ENCODE results near the gene MLLT6.

DNA sequence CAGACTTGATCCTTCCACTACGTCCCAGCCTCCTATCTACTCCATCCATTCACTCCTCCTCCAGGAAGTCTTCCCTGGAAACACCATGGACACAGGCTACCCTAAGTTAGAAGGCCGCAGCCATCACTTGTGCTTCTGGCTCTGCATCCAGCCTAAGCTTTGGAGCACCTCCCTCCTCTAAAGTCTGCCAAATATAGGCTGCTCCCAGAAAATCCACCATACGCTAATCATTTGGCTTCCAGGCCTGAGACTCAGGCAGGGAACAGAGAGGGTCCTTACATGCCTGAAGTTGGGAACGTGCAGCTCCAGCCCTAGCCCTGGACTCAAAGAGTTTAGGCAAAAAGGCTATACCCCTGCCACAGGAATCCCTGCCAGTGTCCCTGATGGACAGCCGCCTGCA lies 36.4 kb downstream of the MLLT6 start:
- TF ChIP-seq, protein P1, sequence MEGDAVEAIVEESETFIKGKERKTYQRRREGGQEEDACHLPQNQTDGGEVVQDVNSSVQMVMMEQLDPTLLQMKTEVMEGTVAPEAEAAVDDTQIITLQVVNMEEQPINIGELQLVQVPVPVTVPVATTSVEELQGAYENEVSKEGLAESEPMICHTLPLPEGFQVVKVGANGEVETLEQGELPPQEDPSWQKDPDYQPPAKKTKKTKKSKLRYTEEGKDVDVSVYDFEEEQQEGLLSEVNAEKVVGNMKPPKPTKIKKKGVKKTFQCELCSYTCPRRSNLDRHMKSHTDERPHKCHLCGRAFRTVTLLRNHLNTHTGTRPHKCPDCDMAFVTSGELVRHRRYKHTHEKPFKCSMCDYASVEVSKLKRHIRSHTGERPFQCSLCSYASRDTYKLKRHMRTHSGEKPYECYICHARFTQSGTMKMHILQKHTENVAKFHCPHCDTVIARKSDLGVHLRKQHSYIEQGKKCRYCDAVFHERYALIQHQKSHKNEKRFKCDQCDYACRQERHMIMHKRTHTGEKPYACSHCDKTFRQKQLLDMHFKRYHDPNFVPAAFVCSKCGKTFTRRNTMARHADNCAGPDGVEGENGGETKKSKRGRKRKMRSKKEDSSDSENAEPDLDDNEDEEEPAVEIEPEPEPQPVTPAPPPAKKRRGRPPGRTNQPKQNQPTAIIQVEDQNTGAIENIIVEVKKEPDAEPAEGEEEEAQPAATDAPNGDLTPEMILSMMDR (IDR thresholded peaks at IDR 0.05), result no peak
- TF ChIP-seq SIN3A (IDR thresholded peaks at IDR 0.05; ENCODE audit: borderline replicate concordance, insufficient read depth, low read depth, low read length) (no peak), POLR2AphosphoS5 (IDR thresholded peaks at IDR 0.05; ENCODE audit: low read depth, low read length) (no peak)

Measured in Panc1 (cell line).